Measurements from ENCODE around the gene CRISPLD2. TPM values are rescaled to one million over a fixed set of nuclear protein-coding genes. Genes with fewer than 3 reads are reported as not detected.

Gene CRISPLD2
- total RNA-seq, 3 donors from 2014 or later = 94.7 to 386 (median 216) TPM

GRCh38 chr16:84919708-84920107, 99.9 kb downstream of the CRISPLD2 start:
- H3K36me3 ChIP-seq = no peaks in the 10 kb centered on the region
- no peak overlapping the region for H3K4me3 ChIP-seq
- DNase-seq (ENCODE audit: low spot score in 2 of 2) = no peak
- intact Hi-C loops (cut with DNase I; ENCODE audit: low total_unique reads) = no loop called here
- no peaks in the 10 kb centered on the region for H3K9me3 ChIP-seq
- TF ChIP-seq POLR2A (IDR thresholded peaks at IDR 0.05) = no peak
- TF ChIP-seq POLR2AphosphoS5 (IDR thresholded peaks at IDR 0.05) = peak in 1 of 3 donors; percentile 31
- peaks cover 0 to 3% of the 10 kb centered on the region in 2 donors for H3K4me1 ChIP-seq
- H3K27me3 ChIP-seq = peaks cover 0 to 4% of the 10 kb centered on the region in 2 donors
- no peak overlapping the region for H3K27ac ChIP-seq

GRCh38 chr16:84920333-84920732, 100.5 kb downstream of the CRISPLD2 start:
- H3K4me3 ChIP-seq = no peak overlapping the region
- H3K9me3 ChIP-seq = no peaks in the 10 kb centered on the region
- DNase-seq (ENCODE audit: low spot score in 2 of 2) = no peak
- TF ChIP-seq, protein P1, sequence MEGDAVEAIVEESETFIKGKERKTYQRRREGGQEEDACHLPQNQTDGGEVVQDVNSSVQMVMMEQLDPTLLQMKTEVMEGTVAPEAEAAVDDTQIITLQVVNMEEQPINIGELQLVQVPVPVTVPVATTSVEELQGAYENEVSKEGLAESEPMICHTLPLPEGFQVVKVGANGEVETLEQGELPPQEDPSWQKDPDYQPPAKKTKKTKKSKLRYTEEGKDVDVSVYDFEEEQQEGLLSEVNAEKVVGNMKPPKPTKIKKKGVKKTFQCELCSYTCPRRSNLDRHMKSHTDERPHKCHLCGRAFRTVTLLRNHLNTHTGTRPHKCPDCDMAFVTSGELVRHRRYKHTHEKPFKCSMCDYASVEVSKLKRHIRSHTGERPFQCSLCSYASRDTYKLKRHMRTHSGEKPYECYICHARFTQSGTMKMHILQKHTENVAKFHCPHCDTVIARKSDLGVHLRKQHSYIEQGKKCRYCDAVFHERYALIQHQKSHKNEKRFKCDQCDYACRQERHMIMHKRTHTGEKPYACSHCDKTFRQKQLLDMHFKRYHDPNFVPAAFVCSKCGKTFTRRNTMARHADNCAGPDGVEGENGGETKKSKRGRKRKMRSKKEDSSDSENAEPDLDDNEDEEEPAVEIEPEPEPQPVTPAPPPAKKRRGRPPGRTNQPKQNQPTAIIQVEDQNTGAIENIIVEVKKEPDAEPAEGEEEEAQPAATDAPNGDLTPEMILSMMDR (IDR thresholded peaks at IDR 0.05) = no peak
- H3K36me3 ChIP-seq = no peaks in the 10 kb centered on the region
- H3K4me1 ChIP-seq = peaks cover 0 to 3% of the 10 kb centered on the region in 2 donors
- H3K27ac ChIP-seq = no peak overlapping the region
- peaks cover 0 to 4% of the 10 kb centered on the region in 2 donors for H3K27me3 ChIP-seq
- intact Hi-C loops (cut with DNase I; ENCODE audit: low total_unique reads) = no loop called here

GRCh38 chr16:84922351-84923120, 102.8 kb downstream of the CRISPLD2 start:
- Histone ChIP-seq H3K4me1 (peaks cover 0 to 3% of the 10 kb centered on the region in 2 donors), H3K27me3 (peaks cover 0 to 4% of the 10 kb centered on the region in 2 donors), H3K4me3 (no peak overlapping the region), H3K36me3 (no peaks in the 10 kb centered on the region), H3K9me3 (no peaks in the 10 kb centered on the region), H3K27ac (peak overlapping the region in 1 of 2 donors; percentile 78)
- TF ChIP-seq, protein P1 (IDR thresholded peaks at IDR 0.05) = no peak
- TF ChIP-seq POLR2A (IDR thresholded peaks at IDR 0.05) = no peak
- peak in 1 of 3 donors; percentile 11 for TF ChIP-seq POLR2AphosphoS5 (IDR thresholded peaks at IDR 0.05)
- no peak for DNase-seq (ENCODE audit: low spot score in 2 of 2)
- intact Hi-C loops (cut with DNase I; ENCODE audit: low total_unique reads) = no loop called here

GRCh38 chr16:84924331-84925091, 104.7 kb downstream of the CRISPLD2 start:
- no peak for TF ChIP-seq POLR2AphosphoS5 (IDR thresholded peaks at IDR 0.05)
- TF ChIP-seq POLR2A (IDR thresholded peaks at IDR 0.05) = no peak
- TF ChIP-seq, protein P1 (IDR thresholded peaks at IDR 0.05) = no peak
- Histone ChIP-seq H3K4me1 (peaks cover 0 to 3% of the 10 kb centered on the region in 2 donors), H3K9me3 (no peaks in the 10 kb centered on the region), H3K27ac (peak overlapping the region in 1 of 2 donors; percentile 10), H3K36me3 (no peaks in the 10 kb centered on the region), H3K4me3 (no peak overlapping the region), H3K27me3 (no peaks in the 10 kb centered on the region)
- intact Hi-C loops (cut with DNase I; ENCODE audit: low total_unique reads) = no loop called here
- DNase-seq (ENCODE audit: low spot score in 2 of 2) = no peak

DNA sequence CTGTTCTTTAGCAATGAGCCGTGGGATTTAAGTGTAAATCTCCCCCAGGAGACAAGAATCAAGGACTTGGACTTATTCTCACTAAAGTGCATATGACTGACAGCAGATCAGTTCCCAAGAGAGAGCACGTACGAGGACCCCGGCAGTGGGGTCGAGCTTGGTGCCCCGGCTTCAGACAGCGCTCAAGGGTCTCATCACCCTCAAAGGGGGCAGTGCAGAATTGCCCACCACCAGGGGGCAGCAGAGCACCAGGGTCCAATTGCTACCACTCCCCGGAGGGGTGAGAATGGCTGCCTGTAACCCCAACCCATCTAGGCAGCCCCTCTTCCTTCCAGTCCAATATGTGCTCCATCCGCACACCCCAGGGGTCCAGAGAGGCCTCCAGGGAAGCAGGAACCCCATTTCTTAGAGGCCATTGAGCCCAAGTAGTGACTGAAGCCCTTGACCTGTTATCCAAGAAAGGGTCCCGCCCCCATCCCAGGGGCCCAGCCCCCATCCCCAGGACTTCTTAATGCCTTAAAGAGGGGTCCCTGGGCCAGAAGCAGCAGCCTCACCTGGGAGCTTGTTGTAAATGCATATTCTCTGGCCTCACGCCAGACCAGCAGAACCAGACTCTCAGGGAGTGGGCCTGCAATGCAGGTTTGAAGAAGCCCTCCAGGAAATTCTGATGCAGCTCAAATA, 105.4 kb downstream of the CRISPLD2 start:
- H3K27ac ChIP-seq = no peak overlapping the region
- DNase-seq (ENCODE audit: low spot score in 2 of 2) = no peak
- no peak for TF ChIP-seq POLR2AphosphoS5 (IDR thresholded peaks at IDR 0.05)
- TF ChIP-seq, protein P1 (IDR thresholded peaks at IDR 0.05) = peak; percentile 40 to 61 (median 56)
- peaks cover 0 to 3% of the 10 kb centered on the region in 2 donors for H3K4me1 ChIP-seq
- H3K36me3 ChIP-seq = no peaks in the 10 kb centered on the region
- H3K27me3 ChIP-seq = no peaks in the 10 kb centered on the region
- H3K9me3 ChIP-seq = no peaks in the 10 kb centered on the region
- H3K4me3 ChIP-seq = no peak overlapping the region
- intact Hi-C loops (cut with DNase I; ENCODE audit: low total_unique reads) = no loop called here
